Activated CD4-positive, alpha-beta memory T cell treated with anti-CD3 and anti-CD28 coated beads for 36 hours (primary cell): Measurements from ENCODE around the gene NPAS2. TPM values are rescaled to one million over a fixed set of nuclear protein-coding genes. Genes with fewer than 3 reads are reported as not detected.

Source experiments
- CTCF ChIA-PET: fragments of 350-600 bp; sonication (Branson Sonifier 250); formaldehyde crosslinking; loops from one replicate; lab custom pipeline; 2021; ENCODE audit warnings: antibody characterized with exemption, inconsistent platforms; lab: Charles Lee
- POLR2A ChIA-PET: fragments of 350-600 bp; sonication (Branson Sonifier 250); formaldehyde crosslinking; loops from one replicate; lab custom pipeline; 2021; ENCODE audit warnings: antibody characterized with exemption; lab: Charles Lee
- DNase-seq: peaks from one replicate; pipeline ENCODE4 v3.0.0-alpha.2; 2020
- H3K27ac Mint-ChIP-seq: one replicate; pipeline ENCODE4 v1.8.0; 2021; ENCODE audit warnings: mixed read lengths
- H3K27me3 Mint-ChIP-seq: one replicate; pipeline ENCODE4 v1.8.0; 2021; ENCODE audit warnings: mixed read lengths
- H3K36me3 Mint-ChIP-seq: one replicate; pipeline ENCODE4 v1.8.0; 2021; ENCODE audit warnings: mixed read lengths
- H3K4me1 Mint-ChIP-seq: one replicate; pipeline ENCODE4 v1.8.0; 2021; ENCODE audit warnings: low read depth, mixed read lengths
- H3K4me3 Mint-ChIP-seq: one replicate; pipeline ENCODE4 v1.8.0; 2021; ENCODE audit warnings: mild to moderate bottlenecking, mixed read lengths
- H3K9me3 Mint-ChIP-seq: one replicate; pipeline ENCODE4 v1.8.0; 2021; ENCODE audit warnings: mixed read lengths
- intact Hi-C: fragments of 100-400 bp; cut with micrococcal nuclease; formaldehyde crosslinking; loops from one replicate; pipeline ENCODE4 v1.15.1; 2023
- total RNA-seq, 2 experiments: library from RNA; stranded (reverse); gene quantifications; one replicate each; pipeline ENCODE4 v1.2.3, GENCODE V29; 2021

The NPAS2 gene
- total RNA-seq, 2 experiments from 2014 or later = 1.4 to 2.3 TPM

DNA sequence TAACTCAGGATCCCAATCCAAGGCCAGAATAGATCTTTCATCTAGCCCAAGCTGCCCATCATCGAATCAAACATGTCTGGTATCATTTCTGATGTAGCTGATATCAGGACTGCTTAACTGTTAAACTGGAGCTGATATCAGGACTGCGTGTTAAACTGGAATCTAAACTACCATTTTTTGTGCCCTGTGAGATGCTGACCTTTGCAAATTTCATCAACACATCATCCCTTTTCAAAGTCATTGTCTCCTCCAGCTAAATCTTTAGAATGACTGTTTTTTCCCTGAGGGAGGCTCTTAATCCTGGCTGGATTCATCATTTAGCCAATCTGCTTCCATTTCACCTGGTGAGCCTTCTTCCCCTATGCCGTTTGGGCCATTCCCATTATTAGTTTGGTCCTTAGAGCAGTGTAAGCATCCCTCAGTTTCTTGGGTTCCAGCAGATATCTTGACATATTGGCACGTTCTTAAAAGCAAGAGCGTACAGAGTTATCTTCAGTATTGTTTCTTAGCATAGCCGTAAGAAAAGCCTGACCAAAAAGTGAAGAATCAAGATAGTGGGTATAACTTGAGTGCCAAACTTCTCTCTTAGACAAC, 194.4 kb downstream of the NPAS2 start:
- H3K27ac Mint-ChIP-seq = no peak overlapping the region
- POLR2A ChIA-PET = interaction anchor here (0.6 kb wide), 1 partner anchor 179 kb away, joined by 3 read pairs; no protein-coding TSS in a partner anchor

GRCh38 chr2:101017371-101017770, 197.4 kb downstream of the NPAS2 start:
- ChIA-PET POLR2A (no interaction called here), CTCF (interaction anchor here (1.3 kb wide), 1 partner anchor 188 kb away, joined by 3 read pairs; no protein-coding TSS in a partner anchor)
- intact Hi-C loops = no loop called here
- Mint-ChIP-seq H3K27ac (no peak overlapping the region), H3K27me3 (no peaks in the 10 kb centered on the region), H3K9me3 (no peaks in the 10 kb centered on the region), H3K4me1 (peaks cover 4% of the 10 kb centered on the region), H3K4me3 (no peak overlapping the region), H3K36me3 (peaks cover 25% of the 10 kb centered on the region)
- DNase-seq = no peak

More for the DNA sequence above, 194.4 kb downstream of the NPAS2 start:
- Mint-ChIP-seq H3K9me3 (no peaks in the 10 kb centered on the region), H3K4me3 (no peak overlapping the region), H3K27me3 (no peaks in the 10 kb centered on the region), H3K36me3 (peaks cover 39% of the 10 kb centered on the region), H3K4me1 (peaks cover 19% of the 10 kb centered on the region)
- no peak for DNase-seq
- intact Hi-C loops = no loop called here
- CTCF ChIA-PET = interaction anchor here (3.2 kb wide), 1 partner anchor 191 kb away, joined by 27 read pairs; no protein-coding TSS in a partner anchor

DNA sequence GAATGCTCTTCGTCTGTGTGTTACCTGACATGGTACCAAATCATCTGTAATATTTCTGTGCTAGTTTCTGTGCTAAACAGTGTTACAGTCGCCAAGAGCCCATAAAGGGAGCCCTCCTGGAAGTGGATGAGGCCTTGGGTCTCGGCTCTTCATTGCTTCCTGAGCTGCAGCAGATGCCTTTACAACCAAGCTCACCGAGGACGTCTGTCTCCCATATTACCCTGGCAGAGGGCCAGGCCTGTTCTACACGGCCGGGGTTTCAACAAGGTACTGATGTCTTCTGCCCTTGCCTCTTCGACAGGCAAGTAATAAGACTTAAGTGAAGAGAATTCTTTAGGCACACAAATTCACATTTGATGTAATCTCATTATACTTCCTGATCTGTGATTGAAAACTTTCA, 199.0 kb downstream of the NPAS2 start:
- intact Hi-C loops = no loop called here
- H3K4me1 Mint-ChIP-seq = no peaks in the 10 kb centered on the region
- CTCF ChIA-PET = no interaction called here
- peaks cover 16% of the 10 kb centered on the region for H3K36me3 Mint-ChIP-seq
- POLR2A ChIA-PET = interaction anchor here (1.7 kb wide), 1 partner anchor 16 kb away, joined by 3 read pairs; no protein-coding TSS in a partner anchor
- H3K27ac Mint-ChIP-seq = no peak overlapping the region
- H3K9me3 Mint-ChIP-seq = no peaks in the 10 kb centered on the region
- H3K4me3 Mint-ChIP-seq = no peak overlapping the region
- H3K27me3 Mint-ChIP-seq = no peaks in the 10 kb centered on the region
- DNase-seq = no peak

DNA sequence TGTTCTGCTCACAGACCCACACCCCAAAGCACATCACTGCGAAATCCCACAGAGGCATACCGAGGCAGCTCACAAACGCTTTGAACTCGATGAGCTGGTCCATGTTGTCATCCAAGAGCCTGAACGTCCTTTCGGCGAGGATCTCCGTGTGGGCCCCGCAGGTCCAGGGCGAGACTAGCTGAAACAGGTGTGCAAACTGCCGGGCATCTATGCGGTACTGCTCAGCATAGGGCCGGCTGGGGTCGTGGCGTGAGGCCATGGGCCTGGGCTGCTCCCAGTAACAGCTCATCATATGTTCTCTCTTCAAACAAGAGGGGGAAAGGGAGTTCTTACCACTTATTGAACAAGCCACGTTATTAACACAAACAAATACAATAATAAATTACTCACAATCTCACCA, 202.3 kb downstream of the NPAS2 start:
- Mint-ChIP-seq H3K4me3 (no peak overlapping the region), H3K36me3 (peaks cover 7% of the 10 kb centered on the region), H3K27ac (no peak overlapping the region), H3K27me3 (no peaks in the 10 kb centered on the region), H3K4me1 (no peaks in the 10 kb centered on the region), H3K9me3 (no peaks in the 10 kb centered on the region)
- ChIA-PET POLR2A (no interaction called here), CTCF (interaction anchor here (2.4 kb wide), 1 partner anchor 9 kb away, joined by 8 read pairs; no protein-coding TSS in a partner anchor)
- DNase-seq = no peak
- intact Hi-C loops = no loop called here

DNA sequence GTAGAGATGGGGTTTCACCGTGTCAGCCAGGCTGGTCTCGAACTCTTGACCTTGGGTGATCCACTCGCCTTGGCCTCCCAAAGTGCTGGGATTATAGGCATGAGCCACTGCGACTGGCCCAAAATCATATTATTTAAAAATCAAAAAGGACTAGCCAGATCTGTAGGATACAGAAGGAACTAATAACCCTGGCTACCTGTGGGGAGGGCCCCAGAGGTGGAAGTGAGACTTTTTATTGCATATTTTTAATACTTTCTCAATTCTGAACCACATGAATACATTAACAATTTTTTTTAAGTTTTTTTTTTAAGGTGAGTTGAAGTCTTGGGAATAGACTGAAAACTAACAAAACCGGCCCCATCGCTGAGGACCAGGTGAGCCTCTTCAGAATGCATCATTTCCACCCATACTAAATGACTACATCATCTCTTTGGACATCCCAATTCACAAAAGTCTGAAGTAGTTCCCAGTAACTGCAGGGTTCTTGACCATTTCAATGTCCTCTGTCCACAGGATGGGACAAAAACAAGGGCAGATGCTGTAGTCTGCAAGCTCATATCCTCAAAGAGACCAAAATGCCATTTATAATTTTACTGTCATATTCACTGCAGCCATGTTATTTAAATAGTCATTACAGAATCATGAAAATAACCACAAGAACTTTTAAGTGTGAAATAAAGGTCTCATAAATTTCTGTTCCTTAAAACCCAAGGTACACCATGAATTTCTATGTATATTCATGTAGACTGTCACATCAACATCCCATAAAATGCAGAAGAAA, 203.6 kb downstream of the NPAS2 start:
- intact Hi-C loops = no loop called here
- Mint-ChIP-seq H3K4me3 (no peak overlapping the region), H3K27me3 (no peaks in the 10 kb centered on the region), H3K27ac (no peak overlapping the region), H3K4me1 (no peaks in the 10 kb centered on the region), H3K36me3 (peaks cover 5% of the 10 kb centered on the region), H3K9me3 (no peaks in the 10 kb centered on the region)
- DNase-seq = no peak
- CTCF ChIA-PET = interaction anchor here (2.4 kb wide), 1 partner anchor 11 kb away, joined by 8 read pairs; no protein-coding TSS in a partner anchor
- POLR2A ChIA-PET = no interaction called here

- no peaks in the 10 kb centered on the region for H3K4me1 Mint-ChIP-seq
- POLR2A ChIA-PET = no interaction called here
- CTCF ChIA-PET = interaction anchor here (0.6 to 1.2 kb wide), 3 partner anchors 17 to 197 kb away, joined by 3 to 4 read pairs (median 4); no protein-coding TSS in a partner anchor
Observed at GRCh38 chr2:101025561-101025960, 205.6 kb downstream of the NPAS2 start.

DNA sequence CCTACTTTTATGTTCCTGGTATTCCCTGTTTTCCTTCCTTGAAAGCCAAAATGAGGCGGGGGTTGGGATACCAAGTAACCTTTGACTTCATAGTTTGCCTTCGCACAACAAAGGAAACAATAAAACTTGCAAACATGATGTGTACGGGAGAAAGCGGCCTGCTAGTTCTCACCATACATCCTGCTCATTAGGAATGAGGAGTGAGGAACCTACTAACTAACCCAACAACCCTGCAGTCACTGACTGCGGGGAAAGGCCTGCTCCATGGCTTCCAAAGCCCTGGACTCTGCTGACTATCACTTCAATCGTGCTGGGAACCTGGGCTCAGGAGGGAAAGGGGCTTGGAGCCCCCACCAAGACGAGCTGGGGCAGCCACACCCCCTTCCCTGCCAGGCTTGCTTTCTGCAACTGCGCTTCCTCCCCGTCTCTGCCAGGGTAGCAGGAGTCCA, 206.3 kb downstream of the NPAS2 start:
- ChIA-PET CTCF (interaction anchor here (1.2 kb wide), 1 partner anchor 10 kb away, joined by 4 read pairs; no protein-coding TSS in a partner anchor), POLR2A (no interaction called here)
- no peaks in the 10 kb centered on the region for H3K4me1 Mint-ChIP-seq
- H3K4me3 Mint-ChIP-seq = no peak overlapping the region
- intact Hi-C loops = no loop called here
- no peak for DNase-seq
- H3K9me3 Mint-ChIP-seq = no peaks in the 10 kb centered on the region
- no peak overlapping the region for H3K27ac Mint-ChIP-seq
- H3K27me3 Mint-ChIP-seq = no peaks in the 10 kb centered on the region
- H3K36me3 Mint-ChIP-seq = peaks cover 1% of the 10 kb centered on the region

More at GRCh38 chr2:101025561-101025960, 205.6 kb downstream of the NPAS2 start:
- Mint-ChIP-seq H3K36me3 (peaks cover 2% of the 10 kb centered on the region), H3K9me3 (no peaks in the 10 kb centered on the region), H3K4me3 (no peak overlapping the region), H3K27ac (no peak overlapping the region), H3K27me3 (no peaks in the 10 kb centered on the region)
- intact Hi-C loops = no loop called here
- DNase-seq = no peak

GRCh38 chr2:101026923-101027469, 207.1 kb downstream of the NPAS2 start:
- Mint-ChIP-seq H3K4me1 (no peaks in the 10 kb centered on the region), H3K9me3 (no peaks in the 10 kb centered on the region), H3K27me3 (no peaks in the 10 kb centered on the region), H3K4me3 (no peak overlapping the region), H3K27ac (no peak overlapping the region), H3K36me3 (no peaks in the 10 kb centered on the region)
- ChIA-PET CTCF (interaction anchor here (0.6 to 1.2 kb wide), 2 partner anchors 9 to 29 kb away, joined by 4 read pairs; no protein-coding TSS in a partner anchor), POLR2A (no interaction called here)
- no peak for DNase-seq
- intact Hi-C loops = no loop called here

DNA sequence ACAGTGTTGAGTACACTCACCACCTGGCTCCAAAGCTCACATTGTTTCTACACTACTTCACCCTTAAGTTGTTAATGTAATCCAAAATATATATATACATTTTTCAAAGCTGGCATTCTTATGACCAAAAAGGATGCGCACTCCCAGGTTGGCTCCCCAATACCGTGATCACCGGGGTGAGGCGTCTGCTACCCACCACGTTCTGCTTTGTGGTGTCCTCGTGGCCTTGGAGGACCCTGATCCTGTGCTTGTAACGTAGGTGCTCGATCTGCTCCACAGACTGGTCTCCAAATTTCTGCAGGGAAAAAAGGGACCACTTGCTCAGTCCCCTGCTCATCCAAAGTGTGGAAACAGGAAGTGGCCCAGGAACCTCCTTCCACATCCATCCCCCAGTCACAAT, 207.9 kb downstream of the NPAS2 start:
- Mint-ChIP-seq H3K9me3 (no peaks in the 10 kb centered on the region), H3K36me3 (no peaks in the 10 kb centered on the region), H3K4me3 (no peak overlapping the region), H3K4me1 (no peaks in the 10 kb centered on the region), H3K27me3 (no peaks in the 10 kb centered on the region), H3K27ac (no peak overlapping the region)
- ChIA-PET POLR2A (no interaction called here), CTCF (no interaction called here)
- DNase-seq = no peak
- intact Hi-C loops = no loop called here

GRCh38 chr2:101030866-101031554, 211.1 kb downstream of the NPAS2 start:
- CTCF ChIA-PET = interaction anchor here (0.7 to 1.7 kb wide), 3 partner anchors 18 to 59 kb away, joined by 3 to 4 read pairs (median 3); no protein-coding TSS in a partner anchor
- H3K27ac Mint-ChIP-seq = no peak overlapping the region
- no peaks in the 10 kb centered on the region for H3K4me1 Mint-ChIP-seq
- H3K36me3 Mint-ChIP-seq = no peaks in the 10 kb centered on the region
- intact Hi-C loops = no loop called here
- H3K4me3 Mint-ChIP-seq = no peak overlapping the region
- DNase-seq = no peak
- POLR2A ChIA-PET = no interaction called here
- H3K9me3 Mint-ChIP-seq = no peaks in the 10 kb centered on the region
- no peaks in the 10 kb centered on the region for H3K27me3 Mint-ChIP-seq

GRCh38 chr2:101032084-101032776, 212.3 kb downstream of the NPAS2 start:
- no peaks in the 10 kb centered on the region for H3K9me3 Mint-ChIP-seq

More at GRCh38 chr2:101032084-101032776, 212.3 kb downstream of the NPAS2 start:
- intact Hi-C loops = no loop called here
- Mint-ChIP-seq H3K4me3 (no peak overlapping the region), H3K27me3 (no peaks in the 10 kb centered on the region), H3K27ac (no peak overlapping the region), H3K36me3 (no peaks in the 10 kb centered on the region), H3K4me1 (no peaks in the 10 kb centered on the region)
- ChIA-PET CTCF (interaction anchor here (1.1 to 1.7 kb wide), 2 partner anchors 19 to 20 kb away, joined by 4 read pairs; no protein-coding TSS in a partner anchor), POLR2A (no interaction called here)
- DNase-seq = no peak
